Kidney (tissue), 14 donors: Measurements from ENCODE around the gene COPS7A. TPM values are rescaled to one million over a fixed set of nuclear protein-coding genes. Genes with fewer than 3 reads are reported as not detected.

Experiments
- DNase-seq, 5 donors: peaks; one replicate each; pipeline ENCODE4 v3.0.0-alpha.2; 2013 to 2020
- FAIRE-seq: peaks from 2 replicates; lab custom pipeline; 2012; peaks lifted over from hg19 to GRCh38; lab: Jason Lieb, UNC
- H3K27ac ChIP-seq, 2 donors: one replicate each; pipeline ENCODE4 v1.7.0; 2013; ENCODE audit warnings: low read depth in 2 of 2, low read length in 2 of 2, inconsistent platforms in 1 of 2
- H3K27me3 ChIP-seq: one replicate; pipeline ENCODE4 v1.7.1; 2013; ENCODE audit warnings: low read length, inconsistent platforms; ENCODE audit not compliant: control insufficient read depth, insufficient read depth
- H3K36me3 ChIP-seq, 3 donors: one replicate each; pipeline versions ENCODE4 v1.7.0 to v1.7.1; 2013; ENCODE audit warnings: low read length in 3 of 3, control low read depth in 1 of 3, inconsistent platforms in 1 of 3; ENCODE audit not compliant: insufficient read depth in 3 of 3, control insufficient read depth in 2 of 3
- H3K4me1 ChIP-seq, 3 donors: one replicate each; pipeline versions ENCODE4 v1.7.0 to v1.7.1; 2013; ENCODE audit warnings: low read length in 3 of 3, inconsistent platforms in 1 of 3, low read depth in 1 of 3; ENCODE audit not compliant: control insufficient read depth in 2 of 3, insufficient read depth in 2 of 3
- H3K4me3 ChIP-seq, 3 donors: one replicate each; pipeline versions ENCODE4 v1.7.0 to v1.8.1; 2013; ENCODE audit warnings: low read length in 3 of 3, control low read depth in 1 of 3, inconsistent platforms in 1 of 3
- H3K9ac ChIP-seq, 3 donors: one replicate each; pipeline versions ENCODE4 v1.7.0 to v1.7.1; 2013; ENCODE audit warnings: low read length in 3 of 3, control low read depth in 1 of 3, inconsistent platforms in 1 of 3
- H3K9me3 ChIP-seq, 3 donors: one replicate each; pipeline versions ENCODE4 v1.7.0 to v1.7.1; 2013; ENCODE audit warnings: low read length in 3 of 3, control low read depth in 1 of 3, inconsistent platforms in 1 of 3; ENCODE audit not compliant: control insufficient read depth in 2 of 3, insufficient read depth in 1 of 3
- intact Hi-C: fragments of 100-400 bp; cut with DNase I; formaldehyde crosslinking; loops from one replicate; pipeline ENCODE4 v1.11.1; 2022
- polyA plus RNA-seq: library from polyadenylated mRNA; stranded (reverse); fragments of 350-450 nt; fragmentation: Illumina TruSeq; extraction: RNeasy Lipid Tissue Mini Kit (QIAGEN cat#74804); gene quantifications from one replicate; pipeline ENCODE4 v1.2.3, GENCODE V29; 2014; ENCODE audit warnings: low read depth, low replicate concordance; ENCODE audit not compliant: insufficient read depth
- total RNA-seq: library from RNA; stranded (reverse); fragmentation: NEBNext Ultra II Directional; extraction: Animal tissue kit (Norgen Biotek cat#: 25700); gene quantifications from one replicate; pipeline ENCODE4 v1.2.1, GENCODE V29; 2021
- TF ChIP-seq, protein P1 (sequence below): IDR thresholded peaks from 3 replicates; pipeline ENCODE4 v1.5.1; 2012; ENCODE audit warnings: mild to moderate bottlenecking, moderate library complexity, borderline replicate concordance; ENCODE audit not compliant: insufficient read depth; ENCODE audit errors: extremely low read depth
- donor health status: control.
- donor health status: control.
- donor health status: control.
- donor health status: control.
- donor health status: control.
- donor health status: DM: yes; HTN: yes; CAD: no.
- donor health status: Normal renal cell carcinoma (clear cell type).

Gene COPS7A
- total and polyA plus RNA-seq, 2 donors from 2014 or later: 71.9 to 94.1 TPM

DNA sequence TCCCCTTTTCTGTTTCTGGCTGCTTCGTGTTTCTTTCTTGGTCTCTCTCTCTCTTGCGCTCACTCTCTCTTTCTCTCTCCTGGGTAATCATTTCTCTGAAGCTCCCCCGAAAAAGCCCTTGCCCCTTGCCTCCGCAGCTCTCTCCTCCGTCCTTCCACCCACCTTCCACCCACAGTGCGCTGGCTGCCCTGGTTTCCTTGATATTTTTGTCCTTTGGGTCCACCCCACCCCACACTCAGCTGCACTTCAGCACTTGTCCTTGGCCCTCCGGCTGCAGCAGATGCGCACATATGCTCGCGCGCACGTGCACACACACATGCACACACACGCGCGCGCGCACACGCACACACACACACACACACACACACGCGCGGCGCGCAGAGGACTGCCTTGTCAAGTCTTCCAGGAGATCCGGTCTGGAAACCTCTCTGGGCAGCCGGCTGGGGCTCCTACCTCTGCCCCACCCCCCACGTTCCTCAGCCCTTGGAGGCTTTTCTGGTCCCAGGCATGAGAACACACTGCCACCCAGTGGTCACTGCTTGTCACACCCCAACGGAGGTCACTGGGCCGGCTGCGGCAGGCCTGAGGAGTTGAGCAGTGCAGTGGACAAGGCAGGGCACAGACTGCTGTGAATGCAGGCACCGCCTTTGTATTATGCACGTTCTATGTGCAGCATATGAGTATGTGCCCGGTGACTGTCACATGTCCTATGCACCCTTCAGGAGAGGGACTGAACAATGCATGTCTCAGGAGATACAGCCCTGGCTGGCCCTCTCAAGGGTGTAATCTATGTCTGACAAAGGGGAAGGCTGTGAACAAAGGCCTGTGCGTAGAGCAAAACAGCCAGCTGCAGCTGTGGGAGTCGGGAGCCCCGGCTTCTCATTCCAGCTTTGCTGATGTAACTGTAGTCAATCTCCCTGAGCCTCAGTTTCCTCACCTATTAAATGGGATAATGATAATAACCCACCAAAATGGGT is 55.0 kb downstream of the COPS7A start:
- intact Hi-C loops: no loop called here
- H3K4me3 ChIP-seq: peak overlapping the region; percentile 9 to 57 (median 33)
- no peaks in the 10 kb centered on the region for H3K27me3 ChIP-seq
- H3K27ac ChIP-seq: peak overlapping the region; percentile 16 to 40
- DNase-seq: peak; percentile 96 to 98 (median 97)
- H3K36me3 ChIP-seq: no peaks in the 10 kb centered on the region
- peak overlapping the region in 1 of 3 donors; percentile 30 for H3K9ac ChIP-seq
- peaks cover 0 to 15% (median 10%) of the 10 kb centered on the region in 3 donors for H3K4me1 ChIP-seq
- no peaks in the 10 kb centered on the region for H3K9me3 ChIP-seq
- TF ChIP-seq, protein P1, sequence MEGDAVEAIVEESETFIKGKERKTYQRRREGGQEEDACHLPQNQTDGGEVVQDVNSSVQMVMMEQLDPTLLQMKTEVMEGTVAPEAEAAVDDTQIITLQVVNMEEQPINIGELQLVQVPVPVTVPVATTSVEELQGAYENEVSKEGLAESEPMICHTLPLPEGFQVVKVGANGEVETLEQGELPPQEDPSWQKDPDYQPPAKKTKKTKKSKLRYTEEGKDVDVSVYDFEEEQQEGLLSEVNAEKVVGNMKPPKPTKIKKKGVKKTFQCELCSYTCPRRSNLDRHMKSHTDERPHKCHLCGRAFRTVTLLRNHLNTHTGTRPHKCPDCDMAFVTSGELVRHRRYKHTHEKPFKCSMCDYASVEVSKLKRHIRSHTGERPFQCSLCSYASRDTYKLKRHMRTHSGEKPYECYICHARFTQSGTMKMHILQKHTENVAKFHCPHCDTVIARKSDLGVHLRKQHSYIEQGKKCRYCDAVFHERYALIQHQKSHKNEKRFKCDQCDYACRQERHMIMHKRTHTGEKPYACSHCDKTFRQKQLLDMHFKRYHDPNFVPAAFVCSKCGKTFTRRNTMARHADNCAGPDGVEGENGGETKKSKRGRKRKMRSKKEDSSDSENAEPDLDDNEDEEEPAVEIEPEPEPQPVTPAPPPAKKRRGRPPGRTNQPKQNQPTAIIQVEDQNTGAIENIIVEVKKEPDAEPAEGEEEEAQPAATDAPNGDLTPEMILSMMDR: peak; percentile 97
- peak; percentile 80 for FAIRE-seq

DNA sequence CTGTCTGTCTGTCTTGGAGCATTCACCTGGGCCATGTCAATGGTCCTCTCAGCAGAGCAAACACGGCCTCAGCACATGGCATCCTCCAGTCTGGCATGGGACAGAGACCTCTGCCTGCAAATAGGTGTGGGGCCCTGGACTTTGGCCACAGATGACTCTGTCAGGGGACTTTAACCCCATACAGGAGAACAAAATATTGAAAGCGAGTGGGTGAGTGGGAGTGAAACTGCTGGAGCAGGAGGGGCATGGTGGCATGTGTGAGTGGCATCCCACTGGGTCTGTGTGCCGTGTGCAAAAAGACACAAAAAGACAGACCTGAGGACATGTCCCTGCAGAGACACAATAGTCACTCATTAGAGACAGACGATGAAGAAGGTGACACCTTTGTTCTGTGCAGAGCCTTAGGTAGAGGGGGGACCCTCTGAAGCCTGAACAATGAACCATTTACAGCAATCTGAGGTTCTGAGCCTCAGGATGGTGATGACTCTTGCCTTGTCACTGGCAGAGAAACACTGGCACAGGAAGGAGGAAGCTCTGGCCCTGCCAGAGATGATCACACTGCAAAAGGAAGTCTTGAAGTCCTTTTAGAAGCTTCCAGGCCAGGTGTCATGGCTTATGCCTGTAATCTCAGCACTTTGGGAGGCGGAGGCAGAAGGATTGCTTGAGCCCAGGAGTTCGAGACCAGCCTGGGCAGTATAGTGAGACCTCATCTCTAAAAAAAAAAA is 56.0 kb downstream of the COPS7A start:
- peaks cover 0 to 15% (median 10%) of the 10 kb centered on the region in 3 donors for H3K4me1 ChIP-seq
- H3K9me3 ChIP-seq: no peaks in the 10 kb centered on the region
- intact Hi-C loops: no loop called here
- no peaks in the 10 kb centered on the region for H3K27me3 ChIP-seq
- TF ChIP-seq, protein P1: no peak
- H3K9ac ChIP-seq: no peak overlapping the region
- no peaks in the 10 kb centered on the region for H3K36me3 ChIP-seq
- H3K4me3 ChIP-seq: no peak overlapping the region
- no peak overlapping the region for H3K27ac ChIP-seq
- FAIRE-seq: no peak
- DNase-seq: no peak

DNA sequence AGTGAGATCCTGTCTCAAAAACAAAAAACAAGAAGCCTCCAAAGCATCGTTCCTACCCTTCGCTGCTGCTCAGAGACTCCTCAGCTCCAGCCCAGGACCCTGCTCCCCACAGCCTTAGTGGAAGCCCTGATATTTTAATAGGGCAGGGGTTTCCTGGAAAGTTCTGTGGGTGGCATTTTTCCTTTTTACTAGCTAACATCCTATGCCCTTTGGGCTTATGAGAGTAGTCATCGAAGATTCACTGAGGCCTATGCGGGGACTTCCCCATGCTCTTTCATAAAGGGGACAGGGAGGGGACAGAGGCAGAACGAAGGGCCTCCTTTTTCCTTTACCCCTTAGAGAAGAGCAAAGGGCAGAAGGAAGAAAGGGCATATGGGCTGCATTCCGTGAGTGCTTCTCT is 56.7 kb downstream of the COPS7A start:
- intact Hi-C loops: no loop called here
- no peak for FAIRE-seq
- Histone ChIP-seq H3K9ac (no peak overlapping the region), H3K27ac (no peak overlapping the region), H3K4me3 (no peak overlapping the region), H3K4me1 (peaks cover 0 to 15% (median 10%) of the 10 kb centered on the region in 3 donors), H3K27me3 (no peaks in the 10 kb centered on the region), H3K36me3 (no peaks in the 10 kb centered on the region), H3K9me3 (no peaks in the 10 kb centered on the region)
- TF ChIP-seq, protein P1: no peak
- no peak for DNase-seq

Other genes with a start within 250 kb of the COPS7A start
- 132 TPM for gene MRPL51, start 230.8 kb upstream of the COPS7A start, total RNA-seq
- gene MRPL51, start 230.8 kb upstream of the COPS7A start, polyA plus RNA-seq: 268 TPM
- 23.4 TPM for gene NCAPD2, start 229.9 kb upstream of the COPS7A start, total RNA-seq
- 4.5 TPM for gene NCAPD2, start 229.9 kb upstream of the COPS7A start, polyA plus RNA-seq
- gene GAPDH, start 189.5 kb upstream of the COPS7A start, total RNA-seq: 1,501 TPM
- gene GAPDH, start 189.5 kb upstream of the COPS7A start, polyA plus RNA-seq: 4,871 TPM
- 21.5 TPM for gene IFFO1, start 168.0 kb upstream of the COPS7A start, total RNA-seq
- 11.5 TPM for gene IFFO1, start 168.0 kb upstream of the COPS7A start, polyA plus RNA-seq
- gene NOP2, start 155.8 kb upstream of the COPS7A start, total RNA-seq: 29.7 TPM
- 12.2 TPM for gene NOP2, start 155.8 kb upstream of the COPS7A start, polyA plus RNA-seq
- gene CHD4, start 116.7 kb upstream of the COPS7A start, total RNA-seq: 224 TPM
- gene CHD4, start 116.7 kb upstream of the COPS7A start, polyA plus RNA-seq: 109 TPM
- 4.9 TPM for gene LPAR5, start 88.1 kb upstream of the COPS7A start, total RNA-seq
- 0.97 TPM for gene LPAR5, start 88.1 kb upstream of the COPS7A start, polyA plus RNA-seq
- 3.4 TPM for gene ACRBP, start 76.6 kb upstream of the COPS7A start, total RNA-seq
- gene ACRBP, start 76.6 kb upstream of the COPS7A start, polyA plus RNA-seq: 2.1 TPM
- gene ING4, start 60.9 kb upstream of the COPS7A start, total RNA-seq: 42.6 TPM
- gene ING4, start 60.9 kb upstream of the COPS7A start, polyA plus RNA-seq: 56.0 TPM
- gene ZNF384, start 34.7 kb upstream of the COPS7A start, total RNA-seq: 51.6 TPM
- 19.7 TPM for gene ZNF384, start 34.7 kb upstream of the COPS7A start, polyA plus RNA-seq
- gene PIANP, start 23.2 kb upstream of the COPS7A start, total RNA-seq: 0.63 TPM
- gene PIANP, start 23.2 kb upstream of the COPS7A start, polyA plus RNA-seq: 0.45 TPM
- 141 TPM for gene MLF2, start 29.1 kb downstream of the COPS7A start, total RNA-seq
- gene MLF2, start 29.1 kb downstream of the COPS7A start, polyA plus RNA-seq: 289 TPM
- 269 TPM for gene PTMS, start 42.3 kb downstream of the COPS7A start, total RNA-seq
- 590 TPM for gene PTMS, start 42.3 kb downstream of the COPS7A start, polyA plus RNA-seq
- 1.3 TPM for gene LAG3, start 48.5 kb downstream of the COPS7A start, total RNA-seq
- not detected for gene LAG3, start 48.5 kb downstream of the COPS7A start, polyA plus RNA-seq
- 38.1 TPM for gene CD4, start 65.5 kb downstream of the COPS7A start, total RNA-seq
- 12.2 TPM for gene CD4, start 65.5 kb downstream of the COPS7A start, polyA plus RNA-seq
- 5.0 TPM for gene GPR162, start 97.8 kb downstream of the COPS7A start, total RNA-seq
- 9.8 TPM for gene GPR162, start 97.8 kb downstream of the COPS7A start, polyA plus RNA-seq
- 17.0 TPM for gene P3H3, start 104.4 kb downstream of the COPS7A start, total RNA-seq
- 18.5 TPM for gene P3H3, start 104.4 kb downstream of the COPS7A start, polyA plus RNA-seq
- 2.6 TPM for gene GNB3, start 116.9 kb downstream of the COPS7A start, total RNA-seq
- 1.4 TPM for gene GNB3, start 116.9 kb downstream of the COPS7A start, polyA plus RNA-seq
- 1.3 TPM for gene CDCA3, start 127.2 kb downstream of the COPS7A start, total RNA-seq
- 2.1 TPM for gene CDCA3, start 127.2 kb downstream of the COPS7A start, polyA plus RNA-seq
- gene USP5, start 128.1 kb downstream of the COPS7A start, total RNA-seq: 75.5 TPM
- gene USP5, start 128.1 kb downstream of the COPS7A start, polyA plus RNA-seq: 52.3 TPM
- gene TPI1, start 143.5 kb downstream of the COPS7A start, total RNA-seq: 437 TPM
- gene TPI1, start 143.5 kb downstream of the COPS7A start, polyA plus RNA-seq: 1,220 TPM
- gene SPSB2, start 149.3 kb downstream of the COPS7A start, total RNA-seq: 19.0 TPM
- gene SPSB2, start 149.3 kb downstream of the COPS7A start, polyA plus RNA-seq: 21.3 TPM
- gene LRRC23, start 180.8 kb downstream of the COPS7A start, total RNA-seq: 16.6 TPM
- 19.7 TPM for gene LRRC23, start 180.8 kb downstream of the COPS7A start, polyA plus RNA-seq
- gene ENO2, start 190.5 kb downstream of the COPS7A start, total RNA-seq: 35.7 TPM
- 10.3 TPM for gene ENO2, start 190.5 kb downstream of the COPS7A start, polyA plus RNA-seq
- 119 TPM for gene ATN1, start 203.9 kb downstream of the COPS7A start, total RNA-seq
- gene ATN1, start 203.9 kb downstream of the COPS7A start, polyA plus RNA-seq: 34.2 TPM
- not detected for gene RNU7-1, start 219.8 kb downstream of the COPS7A start, total RNA-seq
- gene RNU7-1, start 219.8 kb downstream of the COPS7A start, polyA plus RNA-seq: not detected
- 175 TPM for gene C12orf57, start 220.0 kb downstream of the COPS7A start, total RNA-seq
- gene C12orf57, start 220.0 kb downstream of the COPS7A start, polyA plus RNA-seq: 336 TPM
- gene PTPN6, start 227.3 kb downstream of the COPS7A start, total RNA-seq: 70.8 TPM
- gene PTPN6, start 227.3 kb downstream of the COPS7A start, polyA plus RNA-seq: 38.0 TPM
- 141 TPM for gene PHB2, start 246.6 kb downstream of the COPS7A start, total RNA-seq
- 222 TPM for gene PHB2, start 246.6 kb downstream of the COPS7A start, polyA plus RNA-seq
- gene EMG1, start 246.9 kb downstream of the COPS7A start, total RNA-seq: 50.3 TPM
- 74.3 TPM for gene EMG1, start 246.9 kb downstream of the COPS7A start, polyA plus RNA-seq